Osteocyte (in vitro differentiated cells): ENCODE results near the gene SYT7. TPM values are rescaled to one million over a fixed set of nuclear protein-coding genes. Genes with fewer than 3 reads are reported as not detected.
"Not testable (repeated sequence)": the region's sequence is repeated elsewhere in the genome, so short reads cannot be mapped to it uniquely, and the experiment has no call there.

Source experiments
- DNase-seq: peaks from one replicate; pipeline ENCODE4 v3.0.0; 2021; ENCODE audit warnings: mixed read lengths; ENCODE audit not compliant: unreplicated experiment; ENCODE audit errors: extremely low spot score
- H3K27ac Mint-ChIP-seq: one replicate; pipeline ENCODE4 v1.8.0; 2021; ENCODE audit warnings: mild to moderate bottlenecking, mixed read lengths; ENCODE audit not compliant: unreplicated experiment
- H3K27me3 Mint-ChIP-seq: one replicate; pipeline ENCODE4 v1.8.0; 2021; ENCODE audit warnings: mixed read lengths; ENCODE audit not compliant: unreplicated experiment
- H3K36me3 Mint-ChIP-seq: one replicate; pipeline ENCODE4 v1.8.0; 2021; ENCODE audit warnings: mixed read lengths; ENCODE audit not compliant: unreplicated experiment
- H3K4me1 Mint-ChIP-seq: one replicate; pipeline ENCODE4 v1.8.0; 2021; ENCODE audit warnings: mixed read lengths; ENCODE audit not compliant: unreplicated experiment
- H3K4me3 Mint-ChIP-seq: one replicate; pipeline ENCODE4 v1.8.0; 2021; ENCODE audit warnings: mild to moderate bottlenecking, moderate library complexity, mixed read lengths; ENCODE audit not compliant: unreplicated experiment
- H3K9me3 Mint-ChIP-seq: one replicate; pipeline ENCODE4 v1.8.0; 2021; ENCODE audit warnings: mixed read lengths; ENCODE audit not compliant: unreplicated experiment
- CTCF ChIP-seq: fragments of 200-600 bp; sonication (generic); IDR thresholded peaks from 2 replicates; pipeline ENCODE4 v1.5.0; 2021; ENCODE audit warnings: antibody characterized with exemption, mild to moderate bottlenecking, moderate library complexity
- microRNA-seq: library from miRNA; unstranded; fragments of <30 nt; microRNA quantifications from one replicate; pipeline ENCODE4 v1.1.0, GENCODE V29; 2020; ENCODE audit not compliant: unreplicated experiment
- total RNA-seq: library from RNA; stranded (reverse); gene quantifications from 2 replicates; pipeline ENCODE4 v1.2.1, GENCODE V29; 2021

SYT7 gene
- total RNA-seq, 1 donor from 2014 or later: 0.11 TPM

GRCh38 chr11:61473370-61474012, 107.4 kb downstream of the SYT7 start:
- Mint-ChIP-seq H3K36me3 (peaks cover 19% of the 10 kb centered on the region), H3K27ac (no peak overlapping the region), H3K4me1 (peaks cover 3% of the 10 kb centered on the region), H3K4me3 (no peak overlapping the region), H3K9me3 (no peaks in the 10 kb centered on the region), H3K27me3 (no peaks in the 10 kb centered on the region)
- no peak for TF ChIP-seq CTCF
- no peak for DNase-seq

DNA sequence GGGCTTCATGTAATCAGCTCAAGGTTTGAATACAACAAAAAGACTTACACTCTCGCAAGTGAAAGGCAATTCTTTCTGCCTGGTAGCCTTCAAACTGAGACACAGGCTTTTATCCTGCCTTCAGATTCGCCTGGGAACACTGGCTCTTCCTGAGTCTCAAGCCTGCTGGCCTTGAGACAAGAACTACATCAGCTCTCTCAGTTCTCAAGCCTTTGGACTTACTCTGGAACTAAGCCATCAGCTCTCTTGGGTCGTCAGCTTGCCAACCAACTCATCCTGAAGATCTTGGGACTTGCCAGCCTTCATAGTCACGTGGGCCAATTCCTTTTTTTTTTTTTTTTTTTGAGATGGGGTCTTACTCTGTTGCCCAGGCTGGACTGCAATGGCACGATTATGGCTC, 108.0 kb downstream of the SYT7 start:
- Mint-ChIP-seq H3K4me1 (peaks cover 3% of the 10 kb centered on the region), H3K36me3 (peaks cover 24% of the 10 kb centered on the region), H3K27me3 (no peaks in the 10 kb centered on the region), H3K4me3 (no peak overlapping the region), H3K27ac (no peak overlapping the region), H3K9me3 (no peaks in the 10 kb centered on the region)
- no peak for DNase-seq
- no peak for TF ChIP-seq CTCF

DNA sequence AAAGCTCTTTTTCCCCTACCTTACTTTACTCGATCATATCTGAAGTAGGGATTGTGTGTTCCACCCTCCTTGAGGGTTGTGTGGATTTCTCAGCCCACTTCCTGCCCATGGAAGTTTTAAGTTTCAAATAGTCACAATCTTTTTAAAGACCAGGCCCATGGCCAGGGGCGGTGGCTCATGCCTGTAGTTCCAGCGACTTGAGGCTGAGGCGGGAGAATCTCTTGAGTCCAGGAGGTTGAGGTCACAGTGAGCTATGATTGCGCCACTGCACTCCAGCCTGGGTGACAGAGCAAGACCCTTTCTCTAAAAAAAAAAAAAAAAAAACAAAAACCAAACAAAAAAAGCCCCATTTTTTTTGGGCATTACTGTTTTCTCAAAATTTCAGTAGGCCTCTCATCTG, 108.6 kb downstream of the SYT7 start:
- Mint-ChIP-seq H3K4me1 (peaks cover 3% of the 10 kb centered on the region), H3K36me3 (peaks cover 26% of the 10 kb centered on the region), H3K4me3 (no peak overlapping the region), H3K9me3 (no peaks in the 10 kb centered on the region), H3K27me3 (no peaks in the 10 kb centered on the region), H3K27ac (peak overlapping the region; percentile 50)
- no peak for TF ChIP-seq CTCF
- DNase-seq: no peak

GRCh38 chr11:61468002-61468401, 112.9 kb downstream of the SYT7 start:
- Mint-ChIP-seq H3K27ac (no peak overlapping the region), H3K4me3 (no peak overlapping the region), H3K9me3 (no peaks in the 10 kb centered on the region), H3K27me3 (no peaks in the 10 kb centered on the region), H3K36me3 (peaks cover 16% of the 10 kb centered on the region), H3K4me1 (peaks cover 3% of the 10 kb centered on the region)
- no peak for TF ChIP-seq CTCF
- DNase-seq: no peak

- DNase-seq, H3K9me3 Mint-ChIP-seq, H3K27ac Mint-ChIP-seq, H3K4me3 Mint-ChIP-seq, H3K27me3 Mint-ChIP-seq, H3K4me1 Mint-ChIP-seq: not testable (repeated sequence)
- H3K36me3 Mint-ChIP-seq: peaks cover 13% of the 10 kb centered on the region
These were observed 113.3 kb downstream of the SYT7 start for GRCh38 chr11:61467602-61468001.

Small RNA genes lying within 50 kb of the gene (microRNA-seq; reads per million reads assigned to microRNA genes)
- gene MIR4488: not detected

Other genes starting within 250 kb of the SYT7 start
- gene DDB1, start 248.0 kb downstream of the SYT7 start, total RNA-seq: 259 and 266 TPM in 2 replicates
- 41.7 and 46.3 TPM in 2 replicates for gene TKFC, start 247.8 kb downstream of the SYT7 start, total RNA-seq
- gene CYB561A3, start 219.2 kb downstream of the SYT7 start, total RNA-seq: 49.5 and 57.0 TPM in 2 replicates
- 49.4 and 51.3 TPM in 2 replicates for gene TMEM138, start 218.7 kb downstream of the SYT7 start, total RNA-seq
- gene TMEM216, start 188.5 kb downstream of the SYT7 start, total RNA-seq: 11.3 and 11.4 TPM in 2 replicates
- 80.0 and 82.7 TPM in 2 replicates for gene CPSF7, start 151.1 kb downstream of the SYT7 start, total RNA-seq
- 35.7 and 40.5 TPM in 2 replicates for gene SDHAF2, start 151.0 kb downstream of the SYT7 start, total RNA-seq
- not detected in 2 replicates for gene LRRC10B, start 72.3 kb downstream of the SYT7 start, total RNA-seq
- gene DAGLA, start 99.3 kb upstream of the SYT7 start, total RNA-seq: 5.1 TPM in 2 replicates
- 0.43 and 0.47 TPM in 2 replicates for gene MYRF, start 171.6 kb upstream of the SYT7 start, total RNA-seq
- 137 and 149 TPM in 2 replicates for gene TMEM258, start 211.5 kb upstream of the SYT7 start, total RNA-seq
- gene FEN1, start 211.8 kb upstream of the SYT7 start, total RNA-seq: 19.5 and 19.8 TPM in 2 replicates
- 73.1 and 76.0 TPM in 2 replicates for gene FADS1, start 235.9 kb upstream of the SYT7 start, total RNA-seq
- gene FADS2, start 247.2 kb upstream of the SYT7 start, total RNA-seq: 193 and 207 TPM in 2 replicates